ENCODE data around the gene HECTD4. TPM values are rescaled to one million over a fixed set of nuclear protein-coding genes. Genes with fewer than 3 reads are reported as not detected.

HECTD4 gene
- total and polyA plus RNA-seq, 7 donors, result 2.1 to 22.8 (median 14.6) TPM

GRCh38 chr12:112163471-112163991 is 218.7 kb downstream of the HECTD4 start:
- Histone ChIP-seq H3K27ac (no peak overlapping the region), H3K4me1 (no peaks in the 10 kb centered on the region), H3K9me3 (no peaks in the 10 kb centered on the region), H3K27me3 (ENCODE audit: insufficient read depth in 3 of 3, low read length in 2 of 3) (no peaks in the 10 kb centered on the region), H3K4me3 (no peak overlapping the region), H3K36me3 (ENCODE audit: insufficient read depth in 1 of 2, low read depth in 1 of 2) (peaks cover 0 to 90% of the 10 kb centered on the region in 2 donors)
- no peak for TF ChIP-seq CTCF (IDR thresholded peaks at IDR 0.05)
- intact Hi-C loops (cut with DNase I), result no loop called here
- WGBS, 3 donors, result 93 to 96% (median 93%) methylated on average over 19 to 22 of the region's 22 CpGs
- DNase-seq, result no peak
- no peak for ATAC-seq

- Histone ChIP-seq H3K4me1 (no peaks in the 10 kb centered on the region), H3K9me3 (no peaks in the 10 kb centered on the region), H3K36me3 (ENCODE audit: insufficient read depth in 1 of 2, low read depth in 1 of 2) (peaks cover 0 to 90% of the 10 kb centered on the region in 2 donors), H3K27me3 (ENCODE audit: insufficient read depth in 3 of 3, low read length in 2 of 3) (no peaks in the 10 kb centered on the region), H3K4me3 (no peak overlapping the region), H3K27ac (no peak overlapping the region)
- DNase-seq (no peak), ATAC-seq (peak in 1 of 4 donors; percentile 21)
- intact Hi-C loops (cut with DNase I), result no loop called here
- WGBS, 3 donors, result 88 to 98% (median 93%) methylated on average over 8 of the region's 8 CpGs
- TF ChIP-seq CTCF (IDR thresholded peaks at IDR 0.05), result no peak
Measured at GRCh38 chr12:112163056-112163455, 219.2 kb downstream of the HECTD4 start.

- peaks cover 0 to 86% of the 10 kb centered on the region in 2 donors for H3K36me3 ChIP-seq (ENCODE audit: insufficient read depth in 1 of 2, low read depth in 1 of 2)
- H3K27me3 ChIP-seq (ENCODE audit: insufficient read depth in 3 of 3, low read length in 2 of 3), result no peaks in the 10 kb centered on the region
- 93 to 95% (median 94%) methylated on average over 12 of the region's 12 CpGs for WGBS, 3 donors
- intact Hi-C loops (cut with DNase I), result no loop called here
- no peaks in the 10 kb centered on the region for H3K4me1 ChIP-seq
- DNase-seq (no peak), ATAC-seq (no peak)
- no peaks in the 10 kb centered on the region for H3K9me3 ChIP-seq
- no peak overlapping the region for H3K27ac ChIP-seq
- TF ChIP-seq CTCF (IDR thresholded peaks at IDR 0.05), result no peak
- H3K4me3 ChIP-seq, result no peak overlapping the region
Measured at GRCh38 chr12:112162241-112162790, 219.9 kb downstream of the HECTD4 start.

GRCh38 chr12:112161711-112162110 is 220.5 kb downstream of the HECTD4 start:
- H3K9me3 ChIP-seq, result no peaks in the 10 kb centered on the region
- intact Hi-C loops (cut with DNase I), result no loop called here

More at GRCh38 chr12:112161711-112162110, 220.5 kb downstream of the HECTD4 start:
- no peak for DNase-seq
- Histone ChIP-seq H3K36me3 (ENCODE audit: insufficient read depth in 1 of 2, low read depth in 1 of 2) (peaks cover 0 to 80% of the 10 kb centered on the region in 2 donors), H3K27ac (no peak overlapping the region), H3K4me1 (no peaks in the 10 kb centered on the region), H3K27me3 (ENCODE audit: insufficient read depth in 3 of 3, low read length in 2 of 3) (no peaks in the 10 kb centered on the region), H3K4me3 (no peak overlapping the region)
- ATAC-seq, result no peak
- WGBS, 3 donors, result 77 to 85% (median 83%) methylated on average over 9 of the region's 9 CpGs
- no peak for TF ChIP-seq CTCF (IDR thresholded peaks at IDR 0.05)

Data from psoas muscle (tissue), 8 donors.